Sigmoid colon (tissue), 7 donors: ENCODE results near the gene CBFA2T2. TPM values are rescaled to one million over a fixed set of nuclear protein-coding genes. Genes with fewer than 3 reads are reported as not detected.

Source experiments
- DNase-seq: peaks from one replicate; pipeline ENCODE4 v3.0.0-alpha.2; 2019
- H3K27ac ChIP-seq, 4 donors: fragments of 200-600 bp; sonication (generic); one replicate each; pipeline ENCODE4 v1.5.1; 2016 to 2019; ENCODE audit warnings: mild to moderate bottlenecking in 1 of 4
- H3K27me3 ChIP-seq, 3 donors: fragments of 200-600 bp; sonication (generic); one replicate each; pipeline ENCODE4 v1.5.1; 2019; ENCODE audit warnings: mild to moderate bottlenecking in 1 of 3
- H3K36me3 ChIP-seq, 4 donors: fragments of 200-600 bp; sonication (generic); one replicate each; pipeline ENCODE4 v1.5.1; 2016 to 2019
- H3K4me1 ChIP-seq, 4 donors: fragments of 200-600 bp; sonication (generic); one replicate each; pipeline ENCODE4 v1.5.1; 2017 to 2019
- H3K4me3 ChIP-seq, 4 donors: fragments of 200-600 bp; sonication (generic); one replicate each; pipeline ENCODE4 v1.5.1; 2017 to 2019; ENCODE audit warnings: mild to moderate bottlenecking in 2 of 4, moderate library complexity in 1 of 4
- H3K9me3 ChIP-seq, 4 donors: fragments of 200-600 bp in 3 of 4; sonication (generic) in 3 of 4; one replicate each; pipeline versions ENCODE4 v1.5.1 to v1.6.1; 2013 to 2019
- CTCF ChIP-seq, 4 experiments: fragments of 450-650 bp in 3 of 4; fragments of 200-600 bp in 1 of 4; IDR thresholded peaks; one replicate each; pipeline ENCODE4 v1.5.1; 2016 to 2019; ENCODE audit warnings: antibody characterized with exemption in 4 of 4, mild to moderate bottlenecking in 3 of 4, moderate library complexity in 2 of 4
- EP300 ChIP-seq, 4 donors: sonication (generic); formaldehyde crosslinking; IDR thresholded peaks; one replicate each; pipeline ENCODE4 v1.6.1; 2017; ENCODE audit warnings: antibody characterized with exemption in 4 of 4
- POLR2A ChIP-seq, 2 donors: fragments of 450-650 bp; IDR thresholded peaks; one replicate each; pipeline ENCODE4 v1.6.1; 2016; ENCODE audit warnings: antibody characterized with exemption in 2 of 2, mild to moderate bottlenecking in 2 of 2, moderate library complexity in 2 of 2
- POLR2AphosphoS5 ChIP-seq, 4 donors: sonication (generic); formaldehyde crosslinking; IDR thresholded peaks; one replicate each; pipeline ENCODE4 v1.6.1; 2017; ENCODE audit warnings: antibody characterized with exemption in 4 of 4
- WGBS, 2 donors: extraction: QIAGEN DNeasy Blood & Tissue Kit; methylation state at CpG; one replicate each; pipeline ENCODE4 v1.1.7; 2013; 5-methylcytosine and 5-hydroxymethylcytosine counted together
- intact Hi-C: fragments of 100-400 bp; cut with DNase I; formaldehyde crosslinking; loops from one replicate; pipeline ENCODE4 v1.15.1; 2023
- polyA plus RNA-seq, 3 donors: library from polyadenylated mRNA; stranded (reverse); fragments of 200-250 nt; gene quantifications; one replicate each; pipeline ENCODE4 v1.2.3, GENCODE V29; 2013
- total RNA-seq, 4 donors: library from RNA; depleted of rRNA; stranded (reverse); fragments of >200 nt; gene quantifications; one replicate each; pipeline ENCODE4 v1.1.0, GENCODE V29; 2016
- donor health status: healthy with polysubstance abuse.
- donor health status: Bipolar disorder and iron deficiency.
- donor health status: healthy.

The CBFA2T2 gene
- total and polyA plus RNA-seq, 7 donors = 5.4 to 26.0 (median 17.1) TPM

DNA sequence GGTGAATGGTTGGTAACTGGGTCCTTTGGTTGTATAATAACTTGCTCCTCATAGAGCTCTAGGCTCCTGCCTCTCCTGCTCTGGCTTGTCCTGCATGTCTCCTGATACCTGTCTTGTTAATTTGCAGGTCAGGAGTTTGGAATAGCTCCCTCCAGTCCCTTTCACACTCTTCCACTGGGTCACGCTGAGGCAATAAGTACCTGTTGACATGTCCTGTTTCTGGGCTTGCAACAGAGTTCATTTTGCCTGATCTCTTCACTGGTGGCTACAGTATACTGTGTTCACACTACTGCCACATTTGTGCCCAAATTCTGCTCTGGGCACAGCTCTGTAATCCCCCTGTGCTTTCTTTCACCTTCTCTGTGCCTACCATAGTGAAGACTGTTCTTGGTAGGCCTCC, 146.9 kb downstream of the CBFA2T2 start:
- no peaks in the 10 kb centered on the region for H3K27me3 ChIP-seq
- no peaks in the 10 kb centered on the region for H3K4me1 ChIP-seq
- H3K4me3 ChIP-seq = no peak overlapping the region
- no peak overlapping the region for H3K27ac ChIP-seq
- H3K36me3 ChIP-seq = peaks cover 4 to 94% (median 36%) of the 10 kb centered on the region in 4 donors
- no peak for DNase-seq
- TF ChIP-seq CTCF (IDR thresholded peaks at IDR 0.05) = no peak
- no peak for TF ChIP-seq EP300 (IDR thresholded peaks at IDR 0.05)
- TF ChIP-seq POLR2AphosphoS5 (IDR thresholded peaks at IDR 0.05) = no peak
- no peak for TF ChIP-seq POLR2A (IDR thresholded peaks at IDR 0.05)
- no peaks in the 10 kb centered on the region for H3K9me3 ChIP-seq
- WGBS, 2 donors = 93% methylated on average over 1 of the region's 1 CpG
- intact Hi-C loops = no loop called here

GRCh38 chr20:33640287-33640686, 150.4 kb downstream of the CBFA2T2 start:
- Histone ChIP-seq H3K36me3 (peaks cover 19 to 98% (median 38%) of the 10 kb centered on the region in 4 donors), H3K9me3 (no peaks in the 10 kb centered on the region), H3K4me1 (no peaks in the 10 kb centered on the region), H3K27me3 (no peaks in the 10 kb centered on the region), H3K4me3 (no peak overlapping the region), H3K27ac (no peak overlapping the region)
- no peak for TF ChIP-seq EP300 (IDR thresholded peaks at IDR 0.05)
- TF ChIP-seq CTCF (IDR thresholded peaks at IDR 0.05) = no peak
- TF ChIP-seq POLR2AphosphoS5 (IDR thresholded peaks at IDR 0.05) = no peak
- no peak for TF ChIP-seq POLR2A (IDR thresholded peaks at IDR 0.05)
- intact Hi-C loops = no loop called here
- DNase-seq = no peak
- 89 to 90% methylated on average over 13 of the region's 13 CpGs for WGBS, 2 donors

GRCh38 chr20:33644313-33645071, 154.6 kb downstream of the CBFA2T2 start:
- intact Hi-C loops = no loop called here
- Histone ChIP-seq H3K27ac (no peak overlapping the region), H3K4me1 (peaks cover 0 to 25% (median 23%) of the 10 kb centered on the region in 4 donors), H3K9me3 (no peaks in the 10 kb centered on the region), H3K36me3 (peaks cover 18 to 65% (median 25%) of the 10 kb centered on the region in 4 donors), H3K4me3 (no peak overlapping the region), H3K27me3 (no peaks in the 10 kb centered on the region)
- DNase-seq = no peak
- 93 to 95% methylated on average over 28 of the region's 28 CpGs for WGBS, 2 donors
- TF ChIP-seq POLR2A (IDR thresholded peaks at IDR 0.05) = no peak
- no peak for TF ChIP-seq EP300 (IDR thresholded peaks at IDR 0.05)
- no peak for TF ChIP-seq CTCF (IDR thresholded peaks at IDR 0.05)
- no peak for TF ChIP-seq POLR2AphosphoS5 (IDR thresholded peaks at IDR 0.05)

GRCh38 chr20:33645072-33645358, 155.1 kb downstream of the CBFA2T2 start:
- H3K4me3 ChIP-seq = no peak overlapping the region
- no peak overlapping the region for H3K27ac ChIP-seq
- WGBS, 2 donors = 62 to 74% methylated on average over 4 of the region's 4 CpGs
- H3K27me3 ChIP-seq = no peaks in the 10 kb centered on the region
- H3K9me3 ChIP-seq = no peaks in the 10 kb centered on the region
- H3K4me1 ChIP-seq = peaks cover 0 to 30% (median 23%) of the 10 kb centered on the region in 4 donors
- intact Hi-C loops = no loop called here
- DNase-seq = no peak
- H3K36me3 ChIP-seq = peaks cover 17 to 60% (median 24%) of the 10 kb centered on the region in 4 donors
- TF ChIP-seq POLR2A (IDR thresholded peaks at IDR 0.05) (no peak), EP300 (IDR thresholded peaks at IDR 0.05) (no peak), POLR2AphosphoS5 (IDR thresholded peaks at IDR 0.05) (no peak), CTCF (IDR thresholded peaks at IDR 0.05) (no peak)

DNA sequence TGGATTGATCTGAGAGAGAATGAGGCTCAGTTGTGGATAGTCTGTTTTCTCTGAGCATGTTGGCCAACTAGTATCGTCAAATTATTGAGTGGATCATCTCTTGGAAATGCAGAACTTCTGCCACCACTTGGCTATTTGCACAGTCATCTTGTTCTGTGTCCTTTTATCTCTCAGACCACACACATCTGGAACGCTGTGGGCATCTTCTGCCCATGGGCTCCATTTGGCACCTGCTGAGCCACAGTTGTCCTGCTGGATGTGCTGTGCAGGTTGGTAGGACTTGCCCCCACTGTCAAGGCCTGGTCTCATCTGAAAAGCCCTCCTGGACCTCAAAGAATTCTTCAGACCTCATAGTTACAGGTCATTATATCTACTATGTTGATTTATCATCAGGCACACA, 155.5 kb downstream of the CBFA2T2 start:
- intact Hi-C loops = no loop called here
- H3K36me3 ChIP-seq = peaks cover 13 to 56% (median 20%) of the 10 kb centered on the region in 4 donors

More for the DNA sequence above, 155.5 kb downstream of the CBFA2T2 start:
- DNase-seq = no peak
- no peaks in the 10 kb centered on the region for H3K27me3 ChIP-seq
- H3K4me1 ChIP-seq = peaks cover 0 to 30% (median 23%) of the 10 kb centered on the region in 4 donors
- H3K27ac ChIP-seq = no peak overlapping the region
- H3K9me3 ChIP-seq = no peaks in the 10 kb centered on the region
- TF ChIP-seq CTCF (IDR thresholded peaks at IDR 0.05) = no peak
- TF ChIP-seq EP300 (IDR thresholded peaks at IDR 0.05) = no peak
- TF ChIP-seq POLR2A (IDR thresholded peaks at IDR 0.05) = no peak
- no peak for TF ChIP-seq POLR2AphosphoS5 (IDR thresholded peaks at IDR 0.05)
- 87 to 97% methylated on average over 2 of the region's 2 CpGs for WGBS, 2 donors
- H3K4me3 ChIP-seq = no peak overlapping the region
